B cell (primary cell): ENCODE data around the gene ZFP57.

ENCODE experiments used
- EZH2 ChIP-seq: IDR thresholded peaks from 2 replicates; pipeline ENCODE4 v1.6.1; 2012; ENCODE audit warnings: borderline replicate concordance, low read depth, mild to moderate bottlenecking, moderate library complexity, low read length; ENCODE audit not compliant: insufficient read depth, poor library complexity, severe bottlenecking
- TF ChIP-seq, protein P1 (sequence below): fragments of 200-600 bp; IDR thresholded peaks from one replicate; pipeline ENCODE4 v1.8.0; 2022; ENCODE audit warnings: antibody characterized with exemption, mild to moderate bottlenecking

DNA sequence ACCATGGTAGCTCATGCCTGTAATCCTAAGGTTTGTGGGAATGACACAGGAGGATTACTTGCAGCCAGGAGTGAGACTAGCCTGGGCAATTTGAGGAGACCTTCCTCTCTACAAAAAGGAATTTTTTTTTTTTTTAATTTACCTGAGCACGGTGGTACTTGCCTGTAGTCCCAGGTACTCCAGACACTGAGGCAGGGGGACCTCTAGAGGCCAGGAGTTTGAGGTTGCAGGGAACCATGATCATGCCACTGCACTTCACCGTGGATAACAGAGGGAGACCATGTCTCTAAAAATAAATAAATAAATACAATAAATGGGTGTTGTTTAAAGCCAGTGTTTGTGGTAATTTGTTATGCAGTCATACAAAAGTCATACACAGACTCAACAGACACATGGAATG, 39.9 kb upstream of the ZFP57 start:
- TF ChIP-seq, protein P1, sequence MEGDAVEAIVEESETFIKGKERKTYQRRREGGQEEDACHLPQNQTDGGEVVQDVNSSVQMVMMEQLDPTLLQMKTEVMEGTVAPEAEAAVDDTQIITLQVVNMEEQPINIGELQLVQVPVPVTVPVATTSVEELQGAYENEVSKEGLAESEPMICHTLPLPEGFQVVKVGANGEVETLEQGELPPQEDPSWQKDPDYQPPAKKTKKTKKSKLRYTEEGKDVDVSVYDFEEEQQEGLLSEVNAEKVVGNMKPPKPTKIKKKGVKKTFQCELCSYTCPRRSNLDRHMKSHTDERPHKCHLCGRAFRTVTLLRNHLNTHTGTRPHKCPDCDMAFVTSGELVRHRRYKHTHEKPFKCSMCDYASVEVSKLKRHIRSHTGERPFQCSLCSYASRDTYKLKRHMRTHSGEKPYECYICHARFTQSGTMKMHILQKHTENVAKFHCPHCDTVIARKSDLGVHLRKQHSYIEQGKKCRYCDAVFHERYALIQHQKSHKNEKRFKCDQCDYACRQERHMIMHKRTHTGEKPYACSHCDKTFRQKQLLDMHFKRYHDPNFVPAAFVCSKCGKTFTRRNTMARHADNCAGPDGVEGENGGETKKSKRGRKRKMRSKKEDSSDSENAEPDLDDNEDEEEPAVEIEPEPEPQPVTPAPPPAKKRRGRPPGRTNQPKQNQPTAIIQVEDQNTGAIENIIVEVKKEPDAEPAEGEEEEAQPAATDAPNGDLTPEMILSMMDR = no peak
- no peak for TF ChIP-seq EZH2
